AG04450 (cell line): ENCODE measurements around the gene SMAD3. TPM values are rescaled to one million over a fixed set of nuclear protein-coding genes. Genes with fewer than 3 reads are reported as not detected.

ENCODE experiments used
- CTCF ChIA-PET: fragments of 300-600, 350-600 bp; formaldehyde crosslinking; extraction: SDS; loops from one replicate; lab custom pipeline; 2022; ENCODE audit warnings: antibody characterized with exemption, inconsistent platforms; lab: Charles Lee
- POLR2A ChIA-PET: fragments of 350-600 bp; formaldehyde crosslinking; extraction: SDS; loops from one replicate; lab custom pipeline; 2021; ENCODE audit warnings: antibody characterized with exemption, inconsistent platforms; lab: Yijun Ruan, JAX
- DNase-seq: peaks from one replicate; pipeline ENCODE4 v3.0.0-alpha.2; 2011; ENCODE audit warnings: low read depth, low spot score
- H3K27ac ChIP-seq: one replicate; pipeline ENCODE4 v1.5.1; 2012; ENCODE audit warnings: low read depth, low read length, control low read depth
- H3K27me3 ChIP-seq: one replicate; pipeline ENCODE4 v1.6.0; 2012; ENCODE audit warnings: low read length; ENCODE audit not compliant: control insufficient read depth, insufficient read depth
- H3K4me3 ChIP-seq: 2 replicates; pipeline ENCODE4 v1.5.1; 2011; ENCODE audit warnings: mild to moderate bottlenecking, low read depth, low read length, control low read depth
- H3K9me3 ChIP-seq: 2 replicates; pipeline ENCODE4 v1.5.1; 2012; ENCODE audit warnings: low read length; ENCODE audit not compliant: control insufficient read depth, insufficient read depth
- polyA plus RNA-seq: library from polyadenylated mRNA; depleted of rRNA; stranded (reverse); fragments of >200 nt; gene quantifications from 2 replicates; pipeline ENCODE4 v1.2.3, GENCODE V29; 2011
- TF ChIP-seq, protein P1 (sequence below): IDR thresholded peaks from 2 replicates; pipeline ENCODE4 v1.5.1; 2011; ENCODE audit warnings: low read depth, low read length, control low read depth, inconsistent platforms

SMAD3 gene
- polyA plus RNA-seq, 1 experiment, result 115 TPM

DNA sequence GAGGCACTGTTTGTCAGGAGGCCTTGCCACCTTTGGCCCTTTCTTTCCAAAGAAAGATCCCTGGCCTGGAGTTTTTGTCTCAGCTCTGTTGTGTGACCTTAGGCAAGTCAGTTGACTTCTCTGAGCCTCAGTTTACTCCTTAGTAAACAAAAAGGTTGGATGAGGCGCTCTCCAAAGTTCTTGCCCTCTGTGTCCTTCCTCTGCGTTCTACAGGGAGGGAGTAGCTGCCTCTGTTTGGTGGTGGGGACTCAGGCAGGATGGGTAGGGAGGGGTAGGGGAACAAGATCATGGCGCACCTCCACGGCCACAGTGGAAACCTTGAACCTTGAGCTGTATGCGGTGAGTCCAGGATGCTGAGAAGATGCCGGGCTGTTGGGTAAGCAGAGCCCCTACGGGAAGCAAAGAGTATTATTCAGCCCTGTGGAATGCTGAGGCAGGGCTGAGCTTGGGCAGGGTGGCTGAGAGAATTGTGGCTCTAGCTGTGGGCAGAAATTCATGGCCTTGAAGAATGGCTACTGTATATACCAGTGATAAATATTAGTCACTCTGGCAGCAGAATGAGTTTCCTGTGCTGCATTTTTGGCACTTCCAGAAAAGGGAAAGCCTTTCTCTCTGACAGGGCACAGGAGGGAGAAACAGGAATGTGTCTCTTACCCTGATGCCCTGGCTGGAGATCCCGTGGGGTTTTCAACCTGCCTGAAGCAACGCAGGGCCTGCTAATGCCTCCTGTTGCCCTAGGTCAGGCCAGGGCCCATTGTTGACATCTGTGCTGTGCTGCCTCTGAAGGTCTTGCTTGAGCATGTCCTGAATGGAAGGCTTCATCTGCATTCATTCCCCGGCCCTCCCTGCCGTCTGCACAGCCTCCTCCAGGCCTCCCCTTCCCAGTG is 39.9 kb downstream of the SMAD3 start:
- DNase-seq, result peak; percentile 97
- CTCF ChIA-PET, result interaction anchor here (0.7 kb wide), 1 partner anchor 18 kb away, joined by 4 read pairs; no protein-coding TSS in a partner anchor

DNA sequence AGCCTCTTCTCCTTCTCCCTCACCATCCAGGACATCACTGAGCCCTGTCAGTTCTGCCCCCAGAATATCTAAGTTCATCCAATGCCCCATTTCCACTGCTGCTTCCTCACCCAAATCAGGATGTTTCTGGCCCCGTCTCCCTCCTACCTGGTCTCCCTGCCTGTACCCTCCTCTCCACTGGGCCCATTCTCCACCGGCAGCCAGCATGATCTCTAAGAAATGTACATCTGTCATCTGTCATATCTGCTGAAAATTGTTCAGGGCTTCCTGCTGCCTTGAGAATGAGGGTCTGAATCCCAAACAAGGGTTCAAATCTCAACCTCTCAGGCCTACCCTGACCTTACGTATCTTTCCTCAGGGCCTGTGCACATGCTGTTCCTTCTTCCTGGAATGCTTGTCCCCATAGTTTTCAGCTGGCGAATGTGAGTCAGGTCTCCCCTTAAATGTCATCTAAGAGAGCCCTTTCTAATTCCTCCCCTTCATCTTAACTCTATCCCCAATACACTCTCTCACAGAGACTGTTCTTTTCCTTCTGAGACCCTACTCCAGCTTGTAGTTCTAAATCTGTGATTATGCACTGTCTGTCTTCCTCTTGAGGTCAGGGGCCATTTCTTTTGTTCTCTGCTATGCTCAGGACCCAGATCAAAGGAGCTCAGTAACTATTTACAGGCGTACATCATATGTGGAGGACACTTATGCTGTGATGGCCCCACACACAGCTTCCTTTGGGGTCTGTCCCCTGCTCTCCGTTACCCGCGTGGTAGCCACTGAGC is 40.8 kb downstream of the SMAD3 start:
- POLR2A ChIA-PET, result interaction anchor here (0.7 to 2.9 kb wide), 26 partner anchors 9 to 718 kb away, joined by 3 to 12 read pairs (median 5); partner anchors contain the start of genes AAGAB and IQCH
- Histone ChIP-seq H3K9me3 (no peaks in the 10 kb centered on the region), H3K27me3 (no peaks in the 10 kb centered on the region), H3K27ac (peak overlapping the region; percentile 98), H3K4me3 (no peak overlapping the region; the same call in 1 of the 2 replicates)
- TF ChIP-seq, protein P1, sequence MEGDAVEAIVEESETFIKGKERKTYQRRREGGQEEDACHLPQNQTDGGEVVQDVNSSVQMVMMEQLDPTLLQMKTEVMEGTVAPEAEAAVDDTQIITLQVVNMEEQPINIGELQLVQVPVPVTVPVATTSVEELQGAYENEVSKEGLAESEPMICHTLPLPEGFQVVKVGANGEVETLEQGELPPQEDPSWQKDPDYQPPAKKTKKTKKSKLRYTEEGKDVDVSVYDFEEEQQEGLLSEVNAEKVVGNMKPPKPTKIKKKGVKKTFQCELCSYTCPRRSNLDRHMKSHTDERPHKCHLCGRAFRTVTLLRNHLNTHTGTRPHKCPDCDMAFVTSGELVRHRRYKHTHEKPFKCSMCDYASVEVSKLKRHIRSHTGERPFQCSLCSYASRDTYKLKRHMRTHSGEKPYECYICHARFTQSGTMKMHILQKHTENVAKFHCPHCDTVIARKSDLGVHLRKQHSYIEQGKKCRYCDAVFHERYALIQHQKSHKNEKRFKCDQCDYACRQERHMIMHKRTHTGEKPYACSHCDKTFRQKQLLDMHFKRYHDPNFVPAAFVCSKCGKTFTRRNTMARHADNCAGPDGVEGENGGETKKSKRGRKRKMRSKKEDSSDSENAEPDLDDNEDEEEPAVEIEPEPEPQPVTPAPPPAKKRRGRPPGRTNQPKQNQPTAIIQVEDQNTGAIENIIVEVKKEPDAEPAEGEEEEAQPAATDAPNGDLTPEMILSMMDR, result no peak
- DNase-seq, result no peak
- CTCF ChIA-PET, result interaction anchor here (1.6 kb wide), 1 partner anchor 159 kb away, joined by 3 read pairs; no protein-coding TSS in a partner anchor

More for the DNA sequence above, 39.9 kb downstream of the SMAD3 start:
- H3K27ac ChIP-seq, result peak overlapping the region; percentile 98
- no peaks in the 10 kb centered on the region for H3K27me3 ChIP-seq
- POLR2A ChIA-PET, result interaction anchor here (0.5 to 2.9 kb wide), 20 partner anchors 8 to 173 kb away, joined by 3 to 12 read pairs (median 4); partner anchors contain the start of genes AAGAB, IQCH and SMAD3
- no peaks in the 10 kb centered on the region for H3K9me3 ChIP-seq
- TF ChIP-seq, protein P1, result no peak
- H3K4me3 ChIP-seq, result no peak overlapping the region

DNA sequence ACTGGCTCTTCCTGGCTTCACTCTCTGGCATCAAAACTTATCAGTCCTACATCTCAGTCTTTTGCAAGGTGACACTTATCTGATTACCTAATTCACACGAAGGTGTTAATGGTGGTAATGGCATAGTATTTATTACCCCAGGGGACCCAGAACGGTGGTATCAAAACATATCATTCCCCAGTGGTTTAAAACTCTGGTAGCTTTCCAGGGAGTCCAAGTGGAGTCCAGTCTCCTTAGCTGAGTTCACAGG is 41.3 kb downstream of the SMAD3 start:
- H3K27ac ChIP-seq, result peak overlapping the region; percentile 98
- no peak for DNase-seq
- ChIA-PET CTCF (interaction anchor here (1.6 kb wide), 1 partner anchor 160 kb away, joined by 3 read pairs; no protein-coding TSS in a partner anchor), POLR2A (interaction anchor here (0.7 to 2.9 kb wide), 13 partner anchors 10 to 718 kb away, joined by 3 to 12 read pairs (median 6); partner anchors contain the start of genes AAGAB and IQCH)
- TF ChIP-seq, protein P1, result no peak
- no peak overlapping the region; the same call in 1 of the 2 replicates for H3K4me3 ChIP-seq
- H3K9me3 ChIP-seq, result no peaks in the 10 kb centered on the region
- no peaks in the 10 kb centered on the region for H3K27me3 ChIP-seq

DNA sequence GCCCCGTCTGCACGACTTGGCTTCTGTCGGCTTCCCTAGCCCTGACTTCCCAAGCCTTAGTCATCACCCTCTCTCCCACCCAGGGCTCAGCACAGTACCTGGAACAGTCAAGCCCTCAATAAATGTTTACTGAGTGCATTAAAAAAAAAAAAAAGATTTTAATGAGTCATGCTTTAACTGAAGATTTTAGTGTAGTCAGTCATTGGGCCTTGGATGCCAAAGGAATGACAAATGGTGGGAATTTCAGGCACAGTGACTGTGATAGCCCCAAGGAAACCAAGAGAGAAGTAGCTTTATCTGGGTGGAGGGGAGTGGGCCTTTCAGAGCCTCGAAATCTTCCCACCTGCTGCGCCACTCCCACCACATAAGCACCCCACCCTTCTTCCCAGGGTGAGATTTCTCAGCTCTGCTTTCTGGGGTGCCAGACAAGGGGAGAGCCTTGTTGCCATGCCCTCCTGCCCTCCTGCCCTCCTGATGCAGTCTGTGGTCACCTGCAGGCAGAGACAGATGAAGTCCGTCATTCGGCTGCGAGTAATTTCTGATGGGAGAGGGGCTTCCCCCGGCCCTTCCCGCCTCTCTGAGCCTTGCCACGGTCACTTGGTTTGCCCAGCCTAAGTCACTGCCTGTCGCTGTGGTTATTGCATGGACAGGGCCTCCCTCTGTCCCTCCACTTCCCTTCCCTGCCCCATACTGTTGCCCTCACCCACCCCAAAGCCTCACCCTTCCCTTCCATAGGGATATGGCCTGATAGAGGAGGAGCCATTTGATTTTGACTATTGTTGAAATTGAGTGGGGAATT is 41.8 kb downstream of the SMAD3 start:
- CTCF ChIA-PET, result interaction anchor here (1.6 kb wide), 1 partner anchor 160 kb away, joined by 3 read pairs; no protein-coding TSS in a partner anchor
- H3K4me3 ChIP-seq, result 0 out of 2 replicates have a peak overlapping the region, but pooled peaks have one; percentile 2

More for the DNA sequence above, 41.8 kb downstream of the SMAD3 start:
- TF ChIP-seq, protein P1, result no peak
- Histone ChIP-seq H3K27me3 (no peaks in the 10 kb centered on the region), H3K27ac (peak overlapping the region; percentile 98), H3K9me3 (no peaks in the 10 kb centered on the region)
- peak; percentile 97 for DNase-seq
- POLR2A ChIA-PET, result interaction anchor here (0.6 to 2.9 kb wide), 18 partner anchors 9 to 717 kb away, joined by 3 to 12 read pairs (median 6); no protein-coding TSS in a partner anchor
